ENCODE data around the gene ABCF1. TPM values are rescaled to one million over a fixed set of nuclear protein-coding genes. Genes with fewer than 3 reads are reported as not detected.

Gene ABCF1
- total RNA-seq, 2 donors from 2014 or later, result 33.9 to 41.3 TPM

GRCh38 chr6:30617565-30618269, 46.5 kb downstream of the ABCF1 start, which contains the start of gene MRPS18B:
Gene MRPS18B, plus strand, starts transcription at chr6:30617840. Its CDS starts 26 bp downstream, at chr6:30617866.
- Histone ChIP-seq H3K27me3 (no peaks in the 10 kb centered on the region), H3K9me3 (no peaks in the 10 kb centered on the region), H3K4me1 (peaks cover 0 to 34% of the 10 kb centered on the region in 2 donors), H3K27ac (peak within 1 kb of the TSS; percentile 97), H3K36me3 (peaks cover 50% of the 10 kb centered on the region), H3K4me3 (peak within 1 kb of the TSS; percentile 78 to 95)
- DNase-seq (ENCODE audit: low spot score), result peak; percentile 98
- TF ChIP-seq, protein P1, sequence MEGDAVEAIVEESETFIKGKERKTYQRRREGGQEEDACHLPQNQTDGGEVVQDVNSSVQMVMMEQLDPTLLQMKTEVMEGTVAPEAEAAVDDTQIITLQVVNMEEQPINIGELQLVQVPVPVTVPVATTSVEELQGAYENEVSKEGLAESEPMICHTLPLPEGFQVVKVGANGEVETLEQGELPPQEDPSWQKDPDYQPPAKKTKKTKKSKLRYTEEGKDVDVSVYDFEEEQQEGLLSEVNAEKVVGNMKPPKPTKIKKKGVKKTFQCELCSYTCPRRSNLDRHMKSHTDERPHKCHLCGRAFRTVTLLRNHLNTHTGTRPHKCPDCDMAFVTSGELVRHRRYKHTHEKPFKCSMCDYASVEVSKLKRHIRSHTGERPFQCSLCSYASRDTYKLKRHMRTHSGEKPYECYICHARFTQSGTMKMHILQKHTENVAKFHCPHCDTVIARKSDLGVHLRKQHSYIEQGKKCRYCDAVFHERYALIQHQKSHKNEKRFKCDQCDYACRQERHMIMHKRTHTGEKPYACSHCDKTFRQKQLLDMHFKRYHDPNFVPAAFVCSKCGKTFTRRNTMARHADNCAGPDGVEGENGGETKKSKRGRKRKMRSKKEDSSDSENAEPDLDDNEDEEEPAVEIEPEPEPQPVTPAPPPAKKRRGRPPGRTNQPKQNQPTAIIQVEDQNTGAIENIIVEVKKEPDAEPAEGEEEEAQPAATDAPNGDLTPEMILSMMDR (IDR thresholded peaks at IDR 0.05), result no peak

DNA sequence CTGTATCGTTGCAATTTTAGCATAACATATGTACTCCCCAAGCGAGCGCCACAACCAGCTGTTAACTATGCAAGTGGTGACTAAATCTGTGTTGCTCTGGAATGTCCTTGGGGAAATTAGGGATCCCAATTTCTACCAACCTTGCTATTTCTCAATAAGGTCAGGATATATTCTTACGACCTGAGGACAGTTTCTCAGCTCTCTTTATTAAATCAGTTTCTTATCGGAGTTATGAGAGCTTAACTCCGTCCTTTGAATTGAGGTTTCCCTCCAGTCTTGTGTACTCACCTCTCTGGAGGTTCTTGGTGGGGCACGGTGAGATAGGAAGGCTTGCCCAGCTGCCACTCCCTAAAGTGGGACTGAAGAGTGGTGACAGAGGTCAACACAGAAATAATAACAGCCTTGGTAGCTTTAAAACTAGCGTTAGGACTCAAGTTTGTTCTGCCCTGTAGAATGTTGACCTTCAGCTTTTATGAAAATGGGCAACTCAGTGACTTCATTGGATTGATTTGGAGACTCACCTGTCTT, 47.1 kb downstream of the ABCF1 start:
- TF ChIP-seq, protein P1 (IDR thresholded peaks at IDR 0.05), result no peak
- peak overlapping the region; percentile 55 to 65 for H3K4me3 ChIP-seq
- DNase-seq (ENCODE audit: low spot score), result no peak
- H3K27ac ChIP-seq, result peak overlapping the region; percentile 97
- H3K9me3 ChIP-seq, result no peaks in the 10 kb centered on the region
- H3K36me3 ChIP-seq, result peaks cover 56% of the 10 kb centered on the region
- H3K27me3 ChIP-seq, result no peaks in the 10 kb centered on the region
- H3K4me1 ChIP-seq, result peaks cover 0 to 28% of the 10 kb centered on the region in 2 donors

DNA sequence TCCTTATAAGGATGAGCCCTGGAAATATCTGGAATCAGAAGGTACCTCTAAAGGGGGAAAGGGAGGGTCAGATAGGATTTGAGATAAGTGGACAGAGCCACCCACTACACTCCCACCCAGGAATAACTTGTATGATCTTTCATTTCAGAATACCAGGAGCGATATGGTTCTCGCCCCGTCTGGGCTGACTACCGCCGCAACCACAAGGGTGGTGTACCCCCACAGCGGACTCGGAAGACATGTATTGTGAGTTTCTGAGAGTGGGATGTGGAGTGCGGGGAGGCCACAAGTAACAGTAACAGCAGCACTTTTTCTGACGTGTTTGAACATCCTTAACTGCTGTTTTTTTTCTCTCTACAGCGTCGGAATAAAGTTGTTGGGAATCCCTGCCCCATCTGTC, 48.3 kb downstream of the ABCF1 start:
- no peaks in the 10 kb centered on the region for H3K27me3 ChIP-seq
- peaks cover 0 to 16% of the 10 kb centered on the region in 2 donors for H3K4me1 ChIP-seq
- peaks cover 66% of the 10 kb centered on the region for H3K36me3 ChIP-seq
- H3K9me3 ChIP-seq, result no peaks in the 10 kb centered on the region
- no peak overlapping the region for H3K4me3 ChIP-seq
- no peak for DNase-seq (ENCODE audit: low spot score)
- no peak overlapping the region for H3K27ac ChIP-seq
- TF ChIP-seq, protein P1 (IDR thresholded peaks at IDR 0.05), result no peak

GRCh38 chr6:30625511-30625910, 54.3 kb downstream of the ABCF1 start:
- TF ChIP-seq, protein P1 (IDR thresholded peaks at IDR 0.05), result no peak
- H3K9me3 ChIP-seq, result no peaks in the 10 kb centered on the region
- peaks cover 61% of the 10 kb centered on the region for H3K36me3 ChIP-seq
- peaks cover 0 to 13% of the 10 kb centered on the region in 2 donors for H3K4me1 ChIP-seq
- H3K27ac ChIP-seq, result no peak overlapping the region
- H3K27me3 ChIP-seq, result no peaks in the 10 kb centered on the region
- H3K4me3 ChIP-seq, result no peak overlapping the region
- DNase-seq (ENCODE audit: low spot score), result no peak

DNA sequence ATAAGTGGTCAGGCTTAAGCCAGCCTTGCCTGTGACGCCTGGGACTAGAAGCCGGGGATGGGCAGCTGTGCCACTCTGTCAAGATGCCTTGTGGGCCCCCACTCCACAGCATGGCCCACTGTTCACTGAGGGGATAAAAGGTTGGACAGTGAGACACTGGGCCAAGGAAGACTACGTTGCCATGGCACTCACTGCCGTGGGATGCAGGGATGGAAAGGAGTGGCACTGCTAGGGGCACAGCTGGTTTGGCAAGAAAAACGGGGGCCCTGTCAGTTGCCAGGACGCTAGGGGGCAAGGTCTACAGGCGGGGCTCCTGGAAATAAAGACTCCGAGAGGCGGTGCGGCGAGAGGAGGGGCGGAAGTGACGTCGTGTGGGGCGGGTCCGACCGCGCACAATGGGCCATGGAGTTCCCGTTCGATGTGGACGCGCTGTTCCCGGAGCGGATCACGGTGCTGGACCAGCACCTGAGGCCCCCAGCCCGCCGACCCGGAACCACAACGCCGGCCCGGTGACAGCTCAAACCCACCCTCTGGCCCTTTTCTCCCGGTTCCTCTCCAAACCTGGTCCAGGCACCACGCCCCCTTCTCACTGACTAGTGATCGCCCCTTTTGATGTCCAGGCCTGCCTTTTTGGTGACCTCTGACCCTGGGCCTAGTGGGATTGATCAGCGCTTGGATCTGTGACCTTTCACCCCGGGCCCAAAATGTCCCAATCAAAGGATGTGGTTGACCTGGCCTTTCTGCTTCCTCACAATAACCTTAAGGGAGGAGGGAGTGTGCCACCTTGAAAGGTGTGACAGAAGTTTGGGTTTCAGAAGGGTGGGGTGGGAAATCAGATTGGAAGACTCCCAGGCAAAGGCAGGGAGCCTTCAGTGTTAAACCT, 55.5 kb downstream of the ABCF1 start, which contains the start of gene ATAT1:
Gene ATAT1 (plus strand): TSS at position 391 of the 883 bp plus-strand sequence.
- Histone ChIP-seq H3K4me1 (peaks cover 0 to 13% of the 10 kb centered on the region in 2 donors), H3K27ac (peak within 1 kb of the TSS; percentile 89 to 90), H3K4me3 (peak within 1 kb of the TSS; percentile 52 to 59), H3K27me3 (no peaks in the 10 kb centered on the region), H3K9me3 (no peaks in the 10 kb centered on the region), H3K36me3 (peaks cover 54% of the 10 kb centered on the region)
- TF ChIP-seq, protein P1 (IDR thresholded peaks at IDR 0.05), result peak in 1 of 2 donors; percentile 66
- peak; percentile 94 for DNase-seq (ENCODE audit: low spot score)
